ENCODE measurements around the gene ZNF205. TPM values are rescaled to one million over a fixed set of nuclear protein-coding genes. Genes with fewer than 3 reads are reported as not detected.
A peak's percentile ranks its signal among the peaks of the same experiment; 100 is the strongest.

The ZNF205 gene
- total and polyA plus RNA-seq, 2 of the 13 experiments (the other 11 are each of a cell fraction or from before 2014, with no cell fraction given) = 5.8 to 10.2 TPM

DNA sequence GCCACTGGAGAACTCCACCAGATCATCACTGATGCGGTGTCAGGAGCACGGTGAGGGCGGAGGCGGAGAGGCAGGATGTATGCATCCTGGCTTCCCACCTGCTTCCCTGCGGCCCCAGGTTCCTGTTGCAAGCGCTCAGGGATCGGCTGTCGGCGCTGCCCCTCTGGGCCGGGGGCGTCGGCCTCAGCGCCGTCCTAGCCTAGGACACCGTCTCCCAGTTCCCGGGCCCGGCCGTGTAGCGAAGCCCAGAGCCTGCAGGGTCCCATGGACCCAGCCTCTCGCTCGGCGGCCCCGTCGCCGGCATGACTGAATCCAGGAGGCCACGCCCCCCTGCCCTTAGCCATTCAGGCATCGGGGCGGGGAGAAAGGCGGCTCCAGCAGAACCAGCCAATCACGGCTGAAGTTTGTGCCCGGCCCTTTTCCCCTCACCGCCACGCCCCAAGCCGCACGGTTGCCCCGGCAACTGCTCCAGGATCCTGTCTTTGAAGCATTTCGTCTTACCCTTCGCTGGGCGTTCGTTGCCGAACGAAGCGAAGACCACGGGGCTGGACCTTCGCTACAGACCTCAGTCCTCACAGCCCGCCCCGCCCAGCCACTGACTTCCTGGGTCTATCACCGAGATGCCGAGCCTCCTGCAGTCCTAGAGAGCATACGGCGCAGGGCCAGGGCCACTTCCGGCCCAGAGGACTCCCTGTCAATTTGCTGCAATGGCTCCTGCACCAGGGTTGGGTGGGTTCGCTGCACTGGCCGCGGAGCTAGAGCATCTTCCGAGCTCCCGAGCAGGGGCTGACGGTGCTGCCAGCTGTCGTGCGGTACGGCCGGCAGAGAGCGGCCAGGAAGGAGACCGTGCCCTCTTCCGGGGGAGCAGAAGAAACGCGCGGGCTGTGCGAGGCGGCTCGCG lies 11.8 kb downstream of the ZNF205 start (continued):
- TF ChIP-seq, protein P1, sequence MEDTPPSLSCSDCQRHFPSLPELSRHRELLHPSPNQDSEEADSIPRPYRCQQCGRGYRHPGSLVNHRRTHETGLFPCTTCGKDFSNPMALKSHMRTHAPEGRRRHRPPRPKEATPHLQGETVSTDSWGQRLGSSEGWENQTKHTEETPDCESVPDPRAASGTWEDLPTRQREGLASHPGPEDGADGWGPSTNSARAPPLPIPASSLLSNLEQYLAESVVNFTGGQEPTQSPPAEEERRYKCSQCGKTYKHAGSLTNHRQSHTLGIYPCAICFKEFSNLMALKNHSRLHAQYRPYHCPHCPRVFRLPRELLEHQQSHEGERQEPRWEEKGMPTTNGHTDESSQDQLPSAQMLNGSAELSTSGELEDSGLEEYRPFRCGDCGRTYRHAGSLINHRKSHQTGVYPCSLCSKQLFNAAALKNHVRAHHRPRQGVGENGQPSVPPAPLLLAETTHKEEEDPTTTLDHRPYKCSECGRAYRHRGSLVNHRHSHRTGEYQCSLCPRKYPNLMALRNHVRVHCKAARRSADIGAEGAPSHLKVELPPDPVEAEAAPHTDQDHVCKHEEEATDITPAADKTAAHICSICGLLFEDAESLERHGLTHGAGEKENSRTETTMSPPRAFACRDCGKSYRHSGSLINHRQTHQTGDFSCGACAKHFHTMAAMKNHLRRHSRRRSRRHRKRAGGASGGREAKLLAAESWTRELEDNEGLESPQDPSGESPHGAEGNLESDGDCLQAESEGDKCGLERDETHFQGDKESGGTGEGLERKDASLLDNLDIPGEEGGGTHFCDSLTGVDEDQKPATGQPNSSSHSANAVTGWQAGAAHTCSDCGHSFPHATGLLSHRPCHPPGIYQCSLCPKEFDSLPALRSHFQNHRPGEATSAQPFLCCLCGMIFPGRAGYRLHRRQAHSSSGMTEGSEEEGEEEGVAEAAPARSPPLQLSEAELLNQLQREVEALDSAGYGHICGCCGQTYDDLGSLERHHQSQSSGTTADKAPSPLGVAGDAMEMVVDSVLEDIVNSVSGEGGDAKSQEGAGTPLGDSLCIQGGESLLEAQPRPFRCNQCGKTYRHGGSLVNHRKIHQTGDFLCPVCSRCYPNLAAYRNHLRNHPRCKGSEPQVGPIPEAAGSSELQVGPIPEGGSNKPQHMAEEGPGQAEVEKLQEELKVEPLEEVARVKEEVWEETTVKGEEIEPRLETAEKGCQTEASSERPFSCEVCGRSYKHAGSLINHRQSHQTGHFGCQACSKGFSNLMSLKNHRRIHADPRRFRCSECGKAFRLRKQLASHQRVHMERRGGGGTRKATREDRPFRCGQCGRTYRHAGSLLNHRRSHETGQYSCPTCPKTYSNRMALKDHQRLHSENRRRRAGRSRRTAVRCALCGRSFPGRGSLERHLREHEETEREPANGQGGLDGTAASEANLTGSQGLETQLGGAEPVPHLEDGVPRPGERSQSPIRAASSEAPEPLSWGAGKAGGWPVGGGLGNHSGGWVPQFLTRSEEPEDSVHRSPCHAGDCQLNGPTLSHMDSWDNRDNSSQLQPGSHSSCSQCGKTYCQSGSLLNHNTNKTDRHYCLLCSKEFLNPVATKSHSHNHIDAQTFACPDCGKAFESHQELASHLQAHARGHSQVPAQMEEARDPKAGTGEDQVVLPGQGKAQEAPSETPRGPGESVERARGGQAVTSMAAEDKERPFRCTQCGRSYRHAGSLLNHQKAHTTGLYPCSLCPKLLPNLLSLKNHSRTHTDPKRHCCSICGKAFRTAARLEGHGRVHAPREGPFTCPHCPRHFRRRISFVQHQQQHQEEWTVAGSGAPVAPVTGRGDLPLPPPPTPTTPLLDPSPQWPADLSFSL (CRISPR knock-in tag; IDR thresholded peaks at IDR 0.05) = no peak
- no peak for TF ChIP-seq SMARCE1 (IDR thresholded peaks at IDR 0.05; ENCODE audit: borderline replicate concordance)
- TF ChIP-seq ZNF891 (CRISPR knock-in tag; IDR thresholded peaks at IDR 0.05) = peak; percentile 89
- peak; percentile 55 for TF ChIP-seq XRCC5 (optimal IDR thresholded peaks at IDR 0.05; ENCODE audit: low read length)
- no peak for TF ChIP-seq SRSF9 (IDR thresholded peaks at IDR 0.05; ENCODE audit: borderline replicate concordance, insufficient read depth, low read depth, low read length, poor library complexity, severe bottlenecking)
- no peak; the same call in 1 of the 2 replicates for TF ChIP-seq IRF2 (CRISPR knock-in tag; IDR thresholded peaks at IDR 0.05)
- peak; percentile 72 for TF ChIP-seq CREB1 (IDR thresholded peaks at IDR 0.05)
- 0 out of 2 replicates have a peak, but pooled peaks have one; percentile 53 for TF ChIP-seq CREB1 (CRISPR knock-in tag; IDR thresholded peaks at IDR 0.05)
- no peak for TF ChIP-seq ZNF30 (CRISPR knock-in tag; IDR thresholded peaks at IDR 0.05)
- TF ChIP-seq TP53 (CRISPR knock-in tag; conservative IDR thresholded peaks at IDR 0.05) = no peak
- TF ChIP-seq ZBTB26 (CRISPR knock-in tag; IDR thresholded peaks at IDR 0.05; ENCODE audit: borderline replicate concordance) = no peak
- 0 out of 2 replicates have a peak, but pooled peaks have one; percentile 43 for TF ChIP-seq ZNF333 (CRISPR knock-in tag; IDR thresholded peaks at IDR 0.05; ENCODE audit: borderline replicate concordance)
- no peak for TF ChIP-seq KAT2B (IDR thresholded peaks at IDR 0.05; ENCODE audit: borderline replicate concordance, low read depth, low read length)
- TF ChIP-seq HOXA3 (CRISPR knock-in tag; IDR thresholded peaks at IDR 0.05) = peak; percentile 50
- TF ChIP-seq KLF16 (CRISPR knock-in tag; IDR thresholded peaks at IDR 0.05) = peak in 1 of 2 experiments; percentile 44; a peak in 1 of 4 replicates
- no peak for TF ChIP-seq ZMYM4 (CRISPR knock-in tag; IDR thresholded peaks at IDR 0.05)
- TF ChIP-seq ZNF747 (CRISPR knock-in tag; IDR thresholded peaks at IDR 0.05; ENCODE audit: borderline replicate concordance) = peak; percentile 60; the same call in 1 of the 2 replicates
- peak; percentile 37; the same call in 1 of the 2 replicates for TF ChIP-seq CCDC6 (CRISPR knock-in tag; IDR thresholded peaks at IDR 0.05)
- no peak for TF ChIP-seq ZFP36 (IDR thresholded peaks at IDR 0.05; ENCODE audit: borderline replicate concordance, low read depth, low read length, partially characterized antibody)
- TF ChIP-seq SAP130 (CRISPR knock-in tag; IDR thresholded peaks at IDR 0.05; ENCODE audit: low read depth) = peak; percentile 91
- no peak for TF ChIP-seq ZFYVE20 (CRISPR knock-in tag; IDR thresholded peaks at IDR 0.05; ENCODE audit: borderline replicate concordance, low read depth)
- TF ChIP-seq XBP1 (CRISPR knock-in tag; IDR thresholded peaks at IDR 0.05) = no peak

All from HepG2 (cell line).